Endothelial cell of umbilical vein (primary cell): Measurements from ENCODE around the gene CHEK2. TPM values are rescaled to one million over a fixed set of nuclear protein-coding genes. Genes with fewer than 3 reads are reported as not detected.

Experiments used
- BruUV-seq: library from RNA; stranded (reverse); fragments of 400-500 nt; replicated peaks from 2 replicates; lab custom pipeline; 2021; lab: Mats Ljungman, UMichigan
- CTCF ChIA-PET: fragments of 300-600, 350-600 bp; sonication (Branson Sonifier 250); formaldehyde crosslinking; loops from one replicate; lab custom pipeline; 2021; ENCODE audit warnings: antibody characterized with exemption, inconsistent platforms; lab: Charles Lee
- POLR2A ChIA-PET: fragments of 300-600, 350-600 bp; sonication (Branson Sonifier 250); formaldehyde crosslinking; loops from one replicate; lab custom pipeline; 2021; ENCODE audit warnings: antibody characterized with exemption, inconsistent platforms; lab: Charles Lee
- DNase-seq: peaks from one replicate; pipeline ENCODE4 v3.0.0-alpha.2; 2011; ENCODE audit warnings: low read depth, low spot score
- FAIRE-seq: peaks from 2 replicates; lab custom pipeline; 2011; peaks lifted over from hg19 to GRCh38; lab: Jason Lieb, UNC
- H2AFZ ChIP-seq: 2 replicates; pipeline ENCODE4 v1.6.0; 2012; ENCODE audit warnings: low read depth, low read length, control low read depth, inconsistent platforms
- H3K27ac ChIP-seq: 2 replicates; pipeline ENCODE4 v1.5.1; 2011; ENCODE audit warnings: low read depth, mild to moderate bottlenecking, control low read depth, low read length, moderate library complexity; ENCODE audit not compliant: insufficient read depth
- H3K27me3 ChIP-seq, 2 experiments: 2 replicates each; pipeline versions ENCODE4 v1.6.0 to v1.6.1; 2011; ENCODE audit warnings: low read length in 2 of 2, mixed read lengths in 1 of 2; ENCODE audit not compliant: control insufficient read depth in 2 of 2, insufficient read depth in 2 of 2
- H3K36me3 ChIP-seq, 2 experiments: 2 replicates in 1 of 2; 3 replicates in 1 of 2; pipeline ENCODE4 v1.5.1; 2011; ENCODE audit warnings: low read length in 2 of 2, mild to moderate bottlenecking in 1 of 2, moderate library complexity in 1 of 2; ENCODE audit not compliant: control insufficient read depth in 2 of 2, insufficient read depth in 2 of 2; ENCODE audit errors: extremely low read depth in 1 of 2
- H3K4me1 ChIP-seq: 3 replicates; pipeline ENCODE4 v1.5.1; 2011; ENCODE audit warnings: mild to moderate bottlenecking, low read length; ENCODE audit not compliant: control insufficient read depth, insufficient read depth; ENCODE audit errors: extremely low read depth
- H3K4me2 ChIP-seq: 2 replicates; pipeline ENCODE4 v1.6.1; 2011; ENCODE audit warnings: low read length, control low read depth, mixed read lengths; ENCODE audit not compliant: insufficient read depth
- H3K4me3 ChIP-seq, 3 experiments: fragments of 200-600 bp in 1 of 3; sonication (generic), shearing (Covaris generic) in 1 of 3; replicated peaks in 1 of 3; 2 replicates each; pipeline ENCODE4 v1.5.1; 2011 to 2016; ENCODE audit warnings: control low read depth in 3 of 3, low read length in 3 of 3, mild to moderate bottlenecking in 2 of 3, inconsistent platforms in 1 of 3, low read depth in 1 of 3, moderate library complexity in 1 of 3; ENCODE audit not compliant: insufficient read depth in 1 of 3
- H3K79me2 ChIP-seq: 2 replicates; pipeline ENCODE4 v1.6.0; 2012; ENCODE audit warnings: low read length, inconsistent platforms; ENCODE audit not compliant: control insufficient read depth, insufficient read depth
- H3K9ac ChIP-seq: replicated peaks from 2 replicates; pipeline ENCODE3; 2011; ENCODE audit warnings: low read length, control low read depth; ENCODE audit not compliant: insufficient read depth; ENCODE audit errors: extremely low read depth
- H3K9me1 ChIP-seq: replicated peaks from 3 replicates; pipeline ENCODE4 v1.6.0; 2011; ENCODE audit warnings: mild to moderate bottlenecking, low read length; ENCODE audit not compliant: control insufficient read depth, insufficient read depth; ENCODE audit errors: extremely low read depth
- H3K9me3 ChIP-seq: replicated peaks from 2 replicates; pipeline ENCODE4 v1.5.1; 2012; ENCODE audit warnings: low read length, inconsistent platforms; ENCODE audit not compliant: control insufficient read depth, insufficient read depth
- H4K20me1 ChIP-seq: replicated peaks from 2 replicates; pipeline ENCODE3; 2011; ENCODE audit warnings: mild to moderate bottlenecking, low read length; ENCODE audit not compliant: control insufficient read depth, insufficient read depth; ENCODE audit errors: extremely low read depth
- EZH2 ChIP-seq: IDR thresholded peaks from 2 replicates; pipeline ENCODE4 v1.6.1; 2012; ENCODE audit warnings: borderline replicate concordance, low read depth, mild to moderate bottlenecking, moderate library complexity, low read length, inconsistent platforms; ENCODE audit not compliant: severe bottlenecking
- FOS ChIP-seq: IDR thresholded peaks from 2 replicates; pipeline ENCODE4 v1.6.1; 2011; ENCODE audit warnings: mild to moderate bottlenecking, low read length, moderate library complexity, borderline replicate concordance; ENCODE audit not compliant: insufficient read depth
- GATA2 ChIP-seq: IDR thresholded peaks from 2 replicates; pipeline ENCODE4 v1.7.0; 2011; ENCODE audit warnings: low read depth, mild to moderate bottlenecking, moderate library complexity, mixed read lengths, low read length; ENCODE audit not compliant: insufficient read length, insufficient read depth
- JUN ChIP-seq: IDR thresholded peaks from 2 replicates; pipeline ENCODE4 v1.6.1; 2011; ENCODE audit warnings: borderline replicate concordance, low read depth; ENCODE audit not compliant: insufficient read length, insufficient read depth
- POLR2A ChIP-seq: IDR thresholded peaks from 2 replicates; pipeline ENCODE4 v1.6.1; 2012; ENCODE audit warnings: low read depth, mild to moderate bottlenecking, control low read depth, low read length
- POLR2AphosphoS5 ChIP-seq: IDR thresholded peaks from 2 replicates; pipeline ENCODE4 v1.6.1; 2012; ENCODE audit warnings: low read depth, mild to moderate bottlenecking, control low read depth, low read length, moderate library complexity; ENCODE audit not compliant: insufficient read depth
- dilution Hi-C: fragments of 300-500 bp; cut with MboI; formaldehyde crosslinking; loops from one replicate; pipeline ENCODE4 v1.15.0; 2019; ENCODE audit warnings: low sequenced_read_pairs; ENCODE audit not compliant: extremely low pct_ligation_motif_present
- intact Hi-C: fragments of 100-400 bp; cut with micrococcal nuclease; formaldehyde crosslinking; loops from one replicate; pipeline ENCODE4 v1.10.0; 2022
- polyA plus RNA-seq, 4 experiments: library from polyadenylated mRNA; depleted of rRNA in 3 of 4; stranded (reverse) in 3 of 4; unstranded in 1 of 4; fragments of >200 nt; gene quantifications; 2 replicates each; pipeline versions ENCODE4 v1.2.1 to v1.2.3, GENCODE V29; 2011 to 2012; ENCODE audit warnings: missing spikeins in 1 of 4
- total RNA-seq: library from RNA; stranded (reverse); gene quantifications from 2 replicates; pipeline ENCODE4 v1.2.3, GENCODE V29; 2021
- TF ChIP-seq, protein P1 (sequence below), 2 donors: IDR thresholded peaks; 1 replicate in 1 of 2; 2 replicates in 1 of 2; pipeline ENCODE4 v1.5.1; 2011; ENCODE audit warnings: low read length in 2 of 2, mild to moderate bottlenecking in 2 of 2, moderate library complexity in 2 of 2, control low read depth in 1 of 2, inconsistent platforms in 1 of 2, low read depth in 1 of 2; ENCODE audit not compliant: insufficient read depth in 1 of 2; ENCODE audit errors: extremely low read depth in 1 of 2

CHEK2 gene
- total and polyA plus RNA-seq, 2 donors (not counting 3 experiments of a cell fraction or from before 2014, with no cell fraction given): 24.6 to 24.9 TPM

DNA sequence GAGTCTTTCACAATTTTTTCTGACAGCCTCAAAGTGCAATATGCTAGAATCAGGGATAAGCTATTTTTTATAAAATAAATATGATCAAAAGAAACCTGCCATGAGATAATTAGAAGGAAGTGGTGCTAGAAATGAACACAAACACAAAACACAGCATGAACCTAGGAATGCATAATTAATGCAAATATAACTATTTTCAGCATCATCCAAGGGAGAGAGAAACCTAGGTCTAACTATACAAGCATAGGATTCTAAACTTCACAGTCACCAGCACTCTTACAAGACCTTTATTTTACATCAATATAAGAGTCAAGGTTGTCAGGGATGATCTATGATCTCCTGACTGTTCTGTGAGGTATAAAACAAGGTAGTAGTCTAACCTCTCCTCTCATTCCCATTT, 91.2 kb downstream of the CHEK2 start:
- dilution Hi-C loops (no loop called here), intact Hi-C loops (no loop called here)
- Histone ChIP-seq H3K36me3 (no peaks in the 10 kb centered on the region), H3K9me3 (no peaks in the 10 kb centered on the region), H3K9me1 (no peaks in the 10 kb centered on the region), H3K27ac (no peak overlapping the region), H3K9ac (no peak overlapping the region), H2AFZ (no peak overlapping the region), H3K27me3 (no peaks in the 10 kb centered on the region), H3K4me2 (no peak overlapping the region), H4K20me1 (no peaks in the 10 kb centered on the region), H3K4me1 (no peaks in the 10 kb centered on the region), H3K79me2 (peaks cover 10% of the 10 kb centered on the region), H3K4me3 (no peak overlapping the region)
- no peak for DNase-seq
- no TSS peak for BruUV-seq
- no peak for FAIRE-seq
- POLR2A ChIA-PET: no interaction called here
- TF ChIP-seq GATA2: no peak
- TF ChIP-seq EZH2: no peak
- TF ChIP-seq JUN: no peak
- no peak for TF ChIP-seq POLR2AphosphoS5
- no peak for TF ChIP-seq FOS
- TF ChIP-seq POLR2A: no peak
- TF ChIP-seq, protein P1, sequence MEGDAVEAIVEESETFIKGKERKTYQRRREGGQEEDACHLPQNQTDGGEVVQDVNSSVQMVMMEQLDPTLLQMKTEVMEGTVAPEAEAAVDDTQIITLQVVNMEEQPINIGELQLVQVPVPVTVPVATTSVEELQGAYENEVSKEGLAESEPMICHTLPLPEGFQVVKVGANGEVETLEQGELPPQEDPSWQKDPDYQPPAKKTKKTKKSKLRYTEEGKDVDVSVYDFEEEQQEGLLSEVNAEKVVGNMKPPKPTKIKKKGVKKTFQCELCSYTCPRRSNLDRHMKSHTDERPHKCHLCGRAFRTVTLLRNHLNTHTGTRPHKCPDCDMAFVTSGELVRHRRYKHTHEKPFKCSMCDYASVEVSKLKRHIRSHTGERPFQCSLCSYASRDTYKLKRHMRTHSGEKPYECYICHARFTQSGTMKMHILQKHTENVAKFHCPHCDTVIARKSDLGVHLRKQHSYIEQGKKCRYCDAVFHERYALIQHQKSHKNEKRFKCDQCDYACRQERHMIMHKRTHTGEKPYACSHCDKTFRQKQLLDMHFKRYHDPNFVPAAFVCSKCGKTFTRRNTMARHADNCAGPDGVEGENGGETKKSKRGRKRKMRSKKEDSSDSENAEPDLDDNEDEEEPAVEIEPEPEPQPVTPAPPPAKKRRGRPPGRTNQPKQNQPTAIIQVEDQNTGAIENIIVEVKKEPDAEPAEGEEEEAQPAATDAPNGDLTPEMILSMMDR (IDR thresholded peaks at IDR 0.05; ENCODE audit: extremely low read depth in 1 of 2, insufficient read depth in 1 of 2, low read depth in 1 of 2, low read length in 2 of 2): no peak
- CTCF ChIA-PET: interaction anchor here (1.0 kb wide), 1 partner anchor 50 kb away, joined by 3 read pairs; no protein-coding TSS in a partner anchor
